Measurements from ENCODE around the gene PECR.

DNA sequence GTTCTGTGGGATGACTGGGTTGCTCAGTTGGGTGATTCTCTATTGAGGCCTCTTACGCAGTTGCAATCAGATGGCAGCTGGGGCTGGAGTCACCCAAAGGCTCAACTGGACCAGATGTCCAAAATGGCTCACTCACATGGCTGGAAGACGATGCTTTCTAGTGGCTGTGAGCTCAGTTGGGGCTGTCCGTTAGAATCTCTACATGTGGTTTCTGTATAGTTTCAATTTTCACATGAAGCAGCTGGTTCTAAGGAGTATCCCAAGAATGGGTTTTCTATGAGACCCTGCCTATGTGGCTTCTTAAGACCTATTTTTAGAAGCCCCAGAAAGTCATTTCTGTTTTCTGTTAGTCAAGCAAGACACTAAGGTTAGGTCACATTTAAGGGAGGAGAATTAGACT is 32.0 kb upstream of the PECR start:
- TF ChIP-seq CTCF (IDR thresholded peaks at IDR 0.05), result no peak
- TF ChIP-seq EZH2 (IDR thresholded peaks at IDR 0.05; ENCODE audit: borderline replicate concordance, insufficient read depth, low read depth, low read length, poor library complexity, severe bottlenecking), result no peak

All from B cell (primary cell).